GM23338 (cell line): ENCODE results near the gene CENPB. TPM values are rescaled to one million over a fixed set of nuclear protein-coding genes. Genes with fewer than 3 reads are reported as not detected.

Source experiments
- ATAC-seq: fragments of 200-7000 bp; cut with Tn5 transposase; 3 replicates; pipeline ENCODE4 v1.9.1; 2020
- DNase-seq: peaks from one replicate; pipeline ENCODE4 v3.0.0-alpha.2; 2015; ENCODE audit warnings: low spot score
- H2AFZ ChIP-seq: fragments of 200-600 bp; sonication (generic); 2 replicates; pipeline ENCODE4 v1.8.0; 2016; ENCODE audit warnings: antibody characterized with exemption, mild to moderate bottlenecking, moderate library complexity
- H3F3A ChIP-seq: fragments of 200-600 bp; sonication (generic); replicated peaks from 2 replicates; pipeline ENCODE4 v1.8.0; 2017; ENCODE audit warnings: antibody characterized with exemption, mixed run types, low read depth
- H3K27ac ChIP-seq: fragments of 200-600 bp; sonication (generic); 2 replicates; pipeline ENCODE4 v1.6.1; 2016; ENCODE audit warnings: low read depth
- H3K27me3 ChIP-seq: fragments of 200-600 bp; sonication (generic); 2 replicates; pipeline ENCODE4 v1.8.0; 2016; ENCODE audit warnings: mild to moderate bottlenecking, mixed run types, moderate library complexity; ENCODE audit not compliant: insufficient read depth
- H3K36me3 ChIP-seq: fragments of 200-600 bp; sonication (generic); 2 replicates; pipeline ENCODE4 v1.8.0; 2016; ENCODE audit warnings: mild to moderate bottlenecking; ENCODE audit not compliant: insufficient read depth
- H3K4me1 ChIP-seq: fragments of 200-600 bp; sonication (generic); 2 replicates; pipeline ENCODE4 v1.8.0; 2016; ENCODE audit warnings: mild to moderate bottlenecking, moderate library complexity; ENCODE audit not compliant: insufficient read depth
- H3K4me2 ChIP-seq: fragments of 200-600 bp; sonication (generic); 2 replicates; pipeline ENCODE4 v1.7.1; 2017; ENCODE audit warnings: mixed run types
- H3K4me3 ChIP-seq: fragments of 200-600 bp; sonication (generic); 2 replicates; pipeline ENCODE4 v1.6.1; 2016; ENCODE audit warnings: mixed run types
- H3K79me2 ChIP-seq: fragments of 200-600 bp; sonication (generic); replicated peaks from 2 replicates; pipeline ENCODE4 v1.8.0; 2017; ENCODE audit warnings: mild to moderate bottlenecking; ENCODE audit not compliant: insufficient read depth
- H3K9me2 ChIP-seq: fragments of 200-600 bp; sonication (generic); 2 replicates; pipeline ENCODE4 v1.8.0; 2017; ENCODE audit not compliant: insufficient read depth
- H4K20me1 ChIP-seq: fragments of 200-600 bp; sonication (generic); replicated peaks from 2 replicates; pipeline ENCODE4 v1.8.0; 2017; ENCODE audit warnings: mild to moderate bottlenecking; ENCODE audit not compliant: insufficient read depth
- H3K27ac Mint-ChIP-seq: 2 replicates; pipeline ENCODE4 v1.8.0; 2020; ENCODE audit warnings: inconsistent platforms, mild to moderate bottlenecking, moderate library complexity, mixed read lengths
- H3K27me3 Mint-ChIP-seq: 3 replicates; pipeline ENCODE4 v1.8.0; 2022; ENCODE audit warnings: low read depth, mild to moderate bottlenecking, moderate library complexity, mixed read lengths, inconsistent platforms; ENCODE audit not compliant: insufficient read depth, poor library complexity
- H3K36me3 Mint-ChIP-seq: 3 replicates; pipeline ENCODE4 v1.8.0; 2021; ENCODE audit warnings: low read depth, mild to moderate bottlenecking, inconsistent platforms, moderate library complexity, mixed read lengths
- H3K4me1 Mint-ChIP-seq: 3 replicates; pipeline ENCODE4 v1.8.0; 2020; ENCODE audit warnings: mild to moderate bottlenecking, inconsistent platforms, mixed read lengths
- H3K4me3 Mint-ChIP-seq: 3 replicates; pipeline ENCODE4 v1.8.0; 2021; ENCODE audit warnings: moderate library complexity, mild to moderate bottlenecking, inconsistent platforms, mixed read lengths
- H3K9me3 Mint-ChIP-seq: 3 replicates; pipeline ENCODE4 v1.8.0; 2020; ENCODE audit warnings: moderate library complexity, mild to moderate bottlenecking, inconsistent platforms, mixed read lengths
- CREB1 ChIP-seq: fragments of 250-450 bp; sonication (Bioruptor Pico); IDR thresholded peaks from 2 replicates; pipeline ENCODE4 v1.5.0; 2020; ENCODE audit warnings: low read depth, mild to moderate bottlenecking, moderate library complexity
- EZH2phosphoT487 ChIP-seq: fragments of 200-600 bp; sonication (generic); IDR thresholded peaks from one replicate; pipeline ENCODE4 v1.8.1; 2018; ENCODE audit warnings: antibody characterized with exemption; ENCODE audit not compliant: unreplicated experiment
- JUNB ChIP-seq: IDR thresholded peaks from one replicate; pipeline ENCODE4 v1.6.1; 2016; ENCODE audit warnings: antibody characterized with exemption; ENCODE audit not compliant: unreplicated experiment
- NANOG ChIP-seq: IDR thresholded peaks from 2 replicates; pipeline ENCODE4 v1.6.1; 2016; ENCODE audit warnings: antibody characterized with exemption, borderline replicate concordance
- POLR2AphosphoS5 ChIP-seq: IDR thresholded peaks from 2 replicates; pipeline ENCODE4 v1.6.1; 2016; ENCODE audit warnings: antibody characterized with exemption, low read depth
- STAT1 ChIP-seq: IDR thresholded peaks from one replicate; pipeline ENCODE4 v1.6.1; 2016; ENCODE audit warnings: antibody characterized with exemption; ENCODE audit not compliant: unreplicated experiment
- ZNF114 ChIP-seq: fragments of 250-450 bp; sonication (Bioruptor Pico); IDR thresholded peaks from 2 replicates; pipeline ENCODE4 v1.5.0; 2020; ENCODE audit warnings: mild to moderate bottlenecking, moderate library complexity
- ZNF331 ChIP-seq: fragments of 250-450 bp; sonication (Bioruptor Pico); IDR thresholded peaks from 2 replicates; pipeline ENCODE4 v1.5.0; 2020; ENCODE audit warnings: low read depth, mild to moderate bottlenecking, moderate library complexity
- polyA plus RNA-seq: library from polyadenylated mRNA; unstranded; fragments of >200 nt; fragmentation: Nextera tagmentation; extraction: Ambion mirVana; gene quantifications from 2 replicates; pipeline ENCODE4 v1.2.1, GENCODE V29; 2016
- total RNA-seq: library from RNA; depleted of rRNA; stranded (reverse); fragments of >200 nt; shearing (Covaris generic); gene quantifications from 2 replicates; pipeline ENCODE4 v1.2.3, GENCODE V29; 2014
- TF ChIP-seq, protein P1 (sequence below), 2 experiments: fragments of 200-600 bp in 1 of 2; sonication (generic) in 1 of 2; conservative IDR thresholded peaks; 2 replicates each; pipeline versions ENCODE4 v1.5.1 to v1.6.1; 2016 to 2017; ENCODE audit warnings: antibody characterized with exemption in 2 of 2, low read depth in 2 of 2, mild to moderate bottlenecking in 2 of 2, moderate library complexity in 1 of 2
- TF ChIP-seq, protein P2 (sequence below): IDR thresholded peaks from 2 replicates; pipeline ENCODE4 v1.6.1; 2016; ENCODE audit warnings: antibody characterized with exemption
- TF ChIP-seq, protein P3 (sequence below): IDR thresholded peaks from one replicate; pipeline ENCODE4 v1.6.1; 2018; ENCODE audit warnings: antibody characterized with exemption; ENCODE audit not compliant: unreplicated experiment

CENPB gene
- total and polyA plus RNA-seq, 2 experiments from 2014 or later: 10.8 to 52.1 TPM

- DNase-seq (peak; percentile 91), ATAC-seq (peak; percentile 53)
- H3K27me3 ChIP-seq: peaks cover 22% of the 10 kb centered on the region
- peaks cover 14% of the 10 kb centered on the region for H3F3A ChIP-seq
- H4K20me1 ChIP-seq: peaks cover 16% of the 10 kb centered on the region
- TF ChIP-seq, protein P1, sequence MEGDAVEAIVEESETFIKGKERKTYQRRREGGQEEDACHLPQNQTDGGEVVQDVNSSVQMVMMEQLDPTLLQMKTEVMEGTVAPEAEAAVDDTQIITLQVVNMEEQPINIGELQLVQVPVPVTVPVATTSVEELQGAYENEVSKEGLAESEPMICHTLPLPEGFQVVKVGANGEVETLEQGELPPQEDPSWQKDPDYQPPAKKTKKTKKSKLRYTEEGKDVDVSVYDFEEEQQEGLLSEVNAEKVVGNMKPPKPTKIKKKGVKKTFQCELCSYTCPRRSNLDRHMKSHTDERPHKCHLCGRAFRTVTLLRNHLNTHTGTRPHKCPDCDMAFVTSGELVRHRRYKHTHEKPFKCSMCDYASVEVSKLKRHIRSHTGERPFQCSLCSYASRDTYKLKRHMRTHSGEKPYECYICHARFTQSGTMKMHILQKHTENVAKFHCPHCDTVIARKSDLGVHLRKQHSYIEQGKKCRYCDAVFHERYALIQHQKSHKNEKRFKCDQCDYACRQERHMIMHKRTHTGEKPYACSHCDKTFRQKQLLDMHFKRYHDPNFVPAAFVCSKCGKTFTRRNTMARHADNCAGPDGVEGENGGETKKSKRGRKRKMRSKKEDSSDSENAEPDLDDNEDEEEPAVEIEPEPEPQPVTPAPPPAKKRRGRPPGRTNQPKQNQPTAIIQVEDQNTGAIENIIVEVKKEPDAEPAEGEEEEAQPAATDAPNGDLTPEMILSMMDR (conservative IDR thresholded peaks at IDR 0.05; ENCODE audit: low read depth in 2 of 2): peak; percentile 77 to 89
- TF ChIP-seq CREB1 (no peak), POLR2AphosphoS5 (peak; percentile 43; the same call in 1 of the 2 replicates), STAT1 (no peak)
- H3K27ac ChIP-seq: no peak overlapping the region
- Mint-ChIP-seq H3K4me3 (peak overlapping the region; percentile 74; the same call in 2 of the 3 replicates), H3K27ac (no peak overlapping the region), H3K36me3 (peaks cover 12% of the 10 kb centered on the region), H3K4me1 (peaks cover 15% of the 10 kb centered on the region), H3K9me3 (peaks cover 4% of the 10 kb centered on the region; the same call in 1 of the 3 replicates), H3K27me3 (peaks cover 31% of the 10 kb centered on the region)
- peak overlapping the region; percentile 73 for H3K4me3 ChIP-seq
- no peaks in the 10 kb centered on the region for H3K79me2 ChIP-seq
- H3K4me1 ChIP-seq: peaks cover 12% of the 10 kb centered on the region; the same call in 1 of the 2 replicates
- H2AFZ ChIP-seq: no peak overlapping the region
- H3K4me2 ChIP-seq: peak overlapping the region; percentile 93
- H3K9me2 ChIP-seq: no peaks in the 10 kb centered on the region
- H3K36me3 ChIP-seq: peaks cover 7% of the 10 kb centered on the region; the same call in 1 of the 2 replicates
Observed at GRCh38 chr20:3753098-3753497, 33.4 kb downstream of the CENPB start.

- Histone ChIP-seq H3K36me3 (peaks cover 7% of the 10 kb centered on the region; the same call in 1 of the 2 replicates), H2AFZ (no peak overlapping the region), H3K27ac (no peak overlapping the region), H3K4me2 (peak overlapping the region; percentile 93), H3F3A (peaks cover 14% of the 10 kb centered on the region), H3K9me2 (no peaks in the 10 kb centered on the region), H3K27me3 (peaks cover 22% of the 10 kb centered on the region), H3K4me3 (peak overlapping the region; percentile 73), H3K4me1 (peaks cover 12% of the 10 kb centered on the region; the same call in 1 of the 2 replicates), H4K20me1 (peaks cover 15% of the 10 kb centered on the region), H3K79me2 (no peaks in the 10 kb centered on the region)
- Mint-ChIP-seq H3K9me3 (peaks cover 4% of the 10 kb centered on the region; the same call in 1 of the 3 replicates), H3K4me3 (peak overlapping the region; percentile 74), H3K27me3 (peaks cover 30% of the 10 kb centered on the region), H3K4me1 (peaks cover 15% of the 10 kb centered on the region), H3K27ac (no peak overlapping the region; the same call in 1 of the 2 replicates), H3K36me3 (peaks cover 5% of the 10 kb centered on the region; the same call in 2 of the 3 replicates)
- TF ChIP-seq ZNF114 (CRISPR knock-in tag): no peak
- DNase-seq (no peak), ATAC-seq (no peak)
Observed at GRCh38 chr20:3752386-3752759, 34.2 kb downstream of the CENPB start.

DNA sequence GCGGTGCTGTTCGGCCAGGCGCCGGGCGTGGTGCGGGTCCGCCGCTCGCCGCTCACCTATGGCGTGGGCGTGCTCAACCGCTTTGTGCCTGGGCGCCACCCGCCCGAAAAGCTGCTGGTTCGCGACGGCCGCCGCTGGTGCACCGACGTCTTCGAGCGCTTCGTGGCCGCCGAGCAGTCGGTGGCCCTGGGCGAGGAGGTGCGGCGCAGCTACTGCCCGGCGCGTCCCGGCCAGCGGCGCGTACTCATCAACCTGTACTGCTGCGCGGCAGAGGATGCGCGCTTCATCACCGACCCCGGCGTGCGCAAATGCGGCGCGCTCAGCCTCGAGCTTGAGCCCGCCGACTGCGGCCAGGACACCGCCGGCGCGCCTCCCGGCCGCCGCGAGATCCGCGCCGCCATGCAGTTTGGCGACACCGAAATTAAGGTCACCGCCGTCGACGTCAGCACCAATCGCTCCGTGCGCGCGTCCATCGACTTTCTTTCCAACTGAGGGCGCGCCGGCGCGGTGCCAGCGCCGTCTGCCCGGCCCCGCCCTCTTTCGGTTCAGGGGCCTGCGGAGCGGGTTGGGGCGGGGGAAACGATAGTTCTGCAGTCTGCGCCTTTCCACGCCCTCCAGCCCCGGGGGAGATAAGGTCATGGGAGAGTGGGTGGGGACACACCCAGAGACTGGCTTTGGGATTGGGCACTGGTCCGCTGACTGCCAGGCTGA lies 34.7 kb downstream of the CENPB start:
- Histone ChIP-seq H3K79me2 (no peaks in the 10 kb centered on the region), H3K27ac (no peak overlapping the region), H3K36me3 (0 out of 2 replicates have a peak, but pooled peaks cover 3% of the 10 kb centered on the region), H4K20me1 (peaks cover 11% of the 10 kb centered on the region; the same call in 1 of the 2 replicates), H3K4me1 (peaks cover 12% of the 10 kb centered on the region; the same call in 1 of the 2 replicates), H3K27me3 (peaks cover 25% of the 10 kb centered on the region), H2AFZ (no peak overlapping the region), H3K4me2 (peak overlapping the region; percentile 93), H3K9me2 (no peaks in the 10 kb centered on the region), H3K4me3 (peak overlapping the region; percentile 73), H3F3A (peaks cover 14% of the 10 kb centered on the region)
- peaks cover 15% of the 10 kb centered on the region for H3K4me1 Mint-ChIP-seq
- H3K27me3 Mint-ChIP-seq: peaks cover 28% of the 10 kb centered on the region
- DNase-seq (peak; percentile 83), ATAC-seq (peak; percentile 58)
- peak overlapping the region; percentile 74 for H3K4me3 Mint-ChIP-seq
- H3K36me3 Mint-ChIP-seq: peaks cover 3% of the 10 kb centered on the region; the same call in 1 of the 3 replicates
- peaks cover 4% of the 10 kb centered on the region; the same call in 1 of the 3 replicates for H3K9me3 Mint-ChIP-seq
- H3K27ac Mint-ChIP-seq: no peak overlapping the region; the same call in 1 of the 2 replicates
- no peak for TF ChIP-seq EZH2phosphoT487
- no peak for TF ChIP-seq NANOG
- TF ChIP-seq, protein P2, sequence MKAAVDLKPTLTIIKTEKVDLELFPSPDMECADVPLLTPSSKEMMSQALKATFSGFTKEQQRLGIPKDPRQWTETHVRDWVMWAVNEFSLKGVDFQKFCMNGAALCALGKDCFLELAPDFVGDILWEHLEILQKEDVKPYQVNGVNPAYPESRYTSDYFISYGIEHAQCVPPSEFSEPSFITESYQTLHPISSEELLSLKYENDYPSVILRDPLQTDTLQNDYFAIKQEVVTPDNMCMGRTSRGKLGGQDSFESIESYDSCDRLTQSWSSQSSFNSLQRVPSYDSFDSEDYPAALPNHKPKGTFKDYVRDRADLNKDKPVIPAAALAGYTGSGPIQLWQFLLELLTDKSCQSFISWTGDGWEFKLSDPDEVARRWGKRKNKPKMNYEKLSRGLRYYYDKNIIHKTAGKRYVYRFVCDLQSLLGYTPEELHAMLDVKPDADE: no peak
- no peak for TF ChIP-seq ZNF114 (CRISPR knock-in tag)
- no peak for TF ChIP-seq JUNB
- no peak for TF ChIP-seq STAT1
- peak; percentile 60 for TF ChIP-seq POLR2AphosphoS5
- TF ChIP-seq, protein P3, sequence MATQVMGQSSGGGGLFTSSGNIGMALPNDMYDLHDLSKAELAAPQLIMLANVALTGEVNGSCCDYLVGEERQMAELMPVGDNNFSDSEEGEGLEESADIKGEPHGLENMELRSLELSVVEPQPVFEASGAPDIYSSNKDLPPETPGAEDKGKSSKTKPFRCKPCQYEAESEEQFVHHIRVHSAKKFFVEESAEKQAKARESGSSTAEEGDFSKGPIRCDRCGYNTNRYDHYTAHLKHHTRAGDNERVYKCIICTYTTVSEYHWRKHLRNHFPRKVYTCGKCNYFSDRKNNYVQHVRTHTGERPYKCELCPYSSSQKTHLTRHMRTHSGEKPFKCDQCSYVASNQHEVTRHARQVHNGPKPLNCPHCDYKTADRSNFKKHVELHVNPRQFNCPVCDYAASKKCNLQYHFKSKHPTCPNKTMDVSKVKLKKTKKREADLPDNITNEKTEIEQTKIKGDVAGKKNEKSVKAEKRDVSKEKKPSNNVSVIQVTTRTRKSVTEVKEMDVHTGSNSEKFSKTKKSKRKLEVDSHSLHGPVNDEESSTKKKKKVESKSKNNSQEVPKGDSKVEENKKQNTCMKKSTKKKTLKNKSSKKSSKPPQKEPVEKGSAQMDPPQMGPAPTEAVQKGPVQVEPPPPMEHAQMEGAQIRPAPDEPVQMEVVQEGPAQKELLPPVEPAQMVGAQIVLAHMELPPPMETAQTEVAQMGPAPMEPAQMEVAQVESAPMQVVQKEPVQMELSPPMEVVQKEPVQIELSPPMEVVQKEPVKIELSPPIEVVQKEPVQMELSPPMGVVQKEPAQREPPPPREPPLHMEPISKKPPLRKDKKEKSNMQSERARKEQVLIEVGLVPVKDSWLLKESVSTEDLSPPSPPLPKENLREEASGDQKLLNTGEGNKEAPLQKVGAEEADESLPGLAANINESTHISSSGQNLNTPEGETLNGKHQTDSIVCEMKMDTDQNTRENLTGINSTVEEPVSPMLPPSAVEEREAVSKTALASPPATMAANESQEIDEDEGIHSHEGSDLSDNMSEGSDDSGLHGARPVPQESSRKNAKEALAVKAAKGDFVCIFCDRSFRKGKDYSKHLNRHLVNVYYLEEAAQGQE: no peak
- no peak for TF ChIP-seq ZNF331 (CRISPR knock-in tag)
